Endothelial cell of umbilical vein (primary cell): ENCODE measurements around the gene PPY. TPM values are rescaled to one million over a fixed set of nuclear protein-coding genes. Genes with fewer than 3 reads are reported as not detected.

Experiments used
- BruUV-seq: library from RNA; stranded (reverse); fragments of 400-500 nt; replicated peaks from 2 replicates; lab custom pipeline; 2021; lab: Mats Ljungman, UMichigan
- CTCF ChIA-PET: fragments of 300-600, 350-600 bp; sonication (Branson Sonifier 250); formaldehyde crosslinking; loops from one replicate; lab custom pipeline; 2021; ENCODE audit warnings: antibody characterized with exemption, inconsistent platforms; lab: Charles Lee
- POLR2A ChIA-PET: fragments of 300-600, 350-600 bp; sonication (Branson Sonifier 250); formaldehyde crosslinking; loops from one replicate; lab custom pipeline; 2021; ENCODE audit warnings: antibody characterized with exemption, inconsistent platforms; lab: Charles Lee
- DNase-seq: peaks from one replicate; pipeline ENCODE4 v3.0.0-alpha.2; 2011; ENCODE audit warnings: low read depth, low spot score
- FAIRE-seq: peaks from 2 replicates; lab custom pipeline; 2011; peaks lifted over from hg19 to GRCh38; lab: Jason Lieb, UNC
- H2AFZ ChIP-seq: 2 replicates; pipeline ENCODE4 v1.6.0; 2012; ENCODE audit warnings: low read depth, low read length, control low read depth, inconsistent platforms
- H3K27ac ChIP-seq: 2 replicates; pipeline ENCODE4 v1.5.1; 2011; ENCODE audit warnings: low read depth, mild to moderate bottlenecking, control low read depth, low read length, moderate library complexity; ENCODE audit not compliant: insufficient read depth
- H3K27me3 ChIP-seq, 2 experiments: 2 replicates each; pipeline versions ENCODE4 v1.6.0 to v1.6.1; 2011; ENCODE audit warnings: low read length in 2 of 2, mixed read lengths in 1 of 2; ENCODE audit not compliant: control insufficient read depth in 2 of 2, insufficient read depth in 2 of 2
- H3K36me3 ChIP-seq, 2 experiments: 2 replicates in 1 of 2; 3 replicates in 1 of 2; pipeline ENCODE4 v1.5.1; 2011; ENCODE audit warnings: low read length in 2 of 2, mild to moderate bottlenecking in 1 of 2, moderate library complexity in 1 of 2; ENCODE audit not compliant: control insufficient read depth in 2 of 2, insufficient read depth in 2 of 2; ENCODE audit errors: extremely low read depth in 1 of 2
- H3K4me1 ChIP-seq: 3 replicates; pipeline ENCODE4 v1.5.1; 2011; ENCODE audit warnings: mild to moderate bottlenecking, low read length; ENCODE audit not compliant: control insufficient read depth, insufficient read depth; ENCODE audit errors: extremely low read depth
- H3K4me2 ChIP-seq: 2 replicates; pipeline ENCODE4 v1.6.1; 2011; ENCODE audit warnings: low read length, control low read depth, mixed read lengths; ENCODE audit not compliant: insufficient read depth
- H3K4me3 ChIP-seq, 3 experiments: fragments of 200-600 bp in 1 of 3; sonication (generic), shearing (Covaris generic) in 1 of 3; replicated peaks in 1 of 3; 2 replicates each; pipeline ENCODE4 v1.5.1; 2011 to 2016; ENCODE audit warnings: control low read depth in 3 of 3, low read length in 3 of 3, mild to moderate bottlenecking in 2 of 3, inconsistent platforms in 1 of 3, low read depth in 1 of 3, moderate library complexity in 1 of 3; ENCODE audit not compliant: insufficient read depth in 1 of 3
- H3K79me2 ChIP-seq: 2 replicates; pipeline ENCODE4 v1.6.0; 2012; ENCODE audit warnings: low read length, inconsistent platforms; ENCODE audit not compliant: control insufficient read depth, insufficient read depth
- H3K9ac ChIP-seq: replicated peaks from 2 replicates; pipeline ENCODE3; 2011; ENCODE audit warnings: low read length, control low read depth; ENCODE audit not compliant: insufficient read depth; ENCODE audit errors: extremely low read depth
- H3K9me1 ChIP-seq: replicated peaks from 3 replicates; pipeline ENCODE4 v1.6.0; 2011; ENCODE audit warnings: mild to moderate bottlenecking, low read length; ENCODE audit not compliant: control insufficient read depth, insufficient read depth; ENCODE audit errors: extremely low read depth
- H3K9me3 ChIP-seq: replicated peaks from 2 replicates; pipeline ENCODE4 v1.5.1; 2012; ENCODE audit warnings: low read length, inconsistent platforms; ENCODE audit not compliant: control insufficient read depth, insufficient read depth
- H4K20me1 ChIP-seq: replicated peaks from 2 replicates; pipeline ENCODE3; 2011; ENCODE audit warnings: mild to moderate bottlenecking, low read length; ENCODE audit not compliant: control insufficient read depth, insufficient read depth; ENCODE audit errors: extremely low read depth
- CTCF ChIP-seq, 2 donors: IDR thresholded peaks; 1 replicate in 1 of 2; 2 replicates in 1 of 2; pipeline ENCODE4 v1.5.1; 2011; ENCODE audit warnings: low read length in 2 of 2, mild to moderate bottlenecking in 2 of 2, moderate library complexity in 2 of 2, control low read depth in 1 of 2, inconsistent platforms in 1 of 2, low read depth in 1 of 2; ENCODE audit not compliant: insufficient read depth in 1 of 2; ENCODE audit errors: extremely low read depth in 1 of 2
- EZH2 ChIP-seq: IDR thresholded peaks from 2 replicates; pipeline ENCODE4 v1.6.1; 2012; ENCODE audit warnings: borderline replicate concordance, low read depth, mild to moderate bottlenecking, moderate library complexity, low read length, inconsistent platforms; ENCODE audit not compliant: severe bottlenecking
- FOS ChIP-seq: IDR thresholded peaks from 2 replicates; pipeline ENCODE4 v1.6.1; 2011; ENCODE audit warnings: mild to moderate bottlenecking, low read length, moderate library complexity, borderline replicate concordance; ENCODE audit not compliant: insufficient read depth
- GATA2 ChIP-seq: IDR thresholded peaks from 2 replicates; pipeline ENCODE4 v1.7.0; 2011; ENCODE audit warnings: low read depth, mild to moderate bottlenecking, moderate library complexity, mixed read lengths, low read length; ENCODE audit not compliant: insufficient read length, insufficient read depth
- MAX ChIP-seq: IDR thresholded peaks from 2 replicates; pipeline ENCODE4 v1.6.1; 2011; ENCODE audit not compliant: insufficient read depth, insufficient read length
- MYC ChIP-seq: IDR thresholded peaks from one replicate; pipeline ENCODE4 v1.6.1; 2011; ENCODE audit warnings: mild to moderate bottlenecking, low read depth, low read length
- POLR2A ChIP-seq: IDR thresholded peaks from 2 replicates; pipeline ENCODE4 v1.6.1; 2012; ENCODE audit warnings: low read depth, mild to moderate bottlenecking, control low read depth, low read length
- POLR2AphosphoS5 ChIP-seq: IDR thresholded peaks from 2 replicates; pipeline ENCODE4 v1.6.1; 2012; ENCODE audit warnings: low read depth, mild to moderate bottlenecking, control low read depth, low read length, moderate library complexity; ENCODE audit not compliant: insufficient read depth
- dilution Hi-C: fragments of 300-500 bp; cut with MboI; formaldehyde crosslinking; loops from one replicate; pipeline ENCODE4 v1.15.0; 2019; ENCODE audit warnings: low sequenced_read_pairs; ENCODE audit not compliant: extremely low pct_ligation_motif_present
- intact Hi-C: fragments of 100-400 bp; cut with micrococcal nuclease; formaldehyde crosslinking; loops from one replicate; pipeline ENCODE4 v1.10.0; 2022
- polyA plus RNA-seq, 4 experiments: library from polyadenylated mRNA; depleted of rRNA in 3 of 4; stranded (reverse) in 3 of 4; unstranded in 1 of 4; fragments of >200 nt; gene quantifications; 2 replicates each; pipeline versions ENCODE4 v1.2.1 to v1.2.3, GENCODE V29; 2011 to 2012; ENCODE audit warnings: missing spikeins in 1 of 4
- total RNA-seq: library from RNA; stranded (reverse); gene quantifications from 2 replicates; pipeline ENCODE4 v1.2.3, GENCODE V29; 2021

The PPY gene
- total and polyA plus RNA-seq, 2 donors (not counting 3 experiments of a cell fraction or from before 2014, with no cell fraction given) = not detected

- H3K9me1 ChIP-seq = no peaks in the 10 kb centered on the region
- dilution Hi-C loops (no loop called here), intact Hi-C loops (no loop called here)
- DNase-seq (peak; percentile 85), FAIRE-seq (peak; percentile 91)
- H3K9ac ChIP-seq = no peak overlapping the region
- no peaks in the 10 kb centered on the region for H4K20me1 ChIP-seq
- no peaks in the 10 kb centered on the region for H3K9me3 ChIP-seq
- no peaks in the 10 kb centered on the region for H3K36me3 ChIP-seq
- peak overlapping the region; percentile 54 for H3K4me2 ChIP-seq
- H3K4me1 ChIP-seq = peaks cover 3% of the 10 kb centered on the region
- H3K27ac ChIP-seq = no peak overlapping the region
- H2AFZ ChIP-seq = peak overlapping the region; percentile 64
- ChIA-PET POLR2A (no interaction called here), CTCF (interaction anchor here (0.7 to 4.0 kb wide), 2 partner anchors 9 to 19 kb away, joined by 3 to 37 read pairs; no protein-coding TSS in a partner anchor)
- peak overlapping the region in 2 of 3 experiments; percentile 26 to 29 for H3K4me3 ChIP-seq
- BruUV-seq = no TSS peak
- H3K27me3 ChIP-seq = peaks cover 4 to 6% of the 10 kb centered on the region in 2 experiments
- H3K79me2 ChIP-seq = no peaks in the 10 kb centered on the region
- no peak for TF ChIP-seq POLR2A
- no peak for TF ChIP-seq FOS
- no peak for TF ChIP-seq POLR2AphosphoS5
These were observed 42.0 kb downstream of the PPY start for GRCh38 chr17:43900183-43900857.

- intact Hi-C loops = no loop called here
- peaks cover 3% of the 10 kb centered on the region for H3K4me1 ChIP-seq
- H3K9ac ChIP-seq = no peak overlapping the region
- H3K27ac ChIP-seq = no peak overlapping the region
- no peaks in the 10 kb centered on the region for H3K9me1 ChIP-seq
- H2AFZ ChIP-seq = no peak overlapping the region
- no peaks in the 10 kb centered on the region for H3K36me3 ChIP-seq
- no peaks in the 10 kb centered on the region for H3K79me2 ChIP-seq
- CTCF ChIA-PET = interaction anchor here (4.0 kb wide), 1 partner anchor 11 kb away, joined by 37 read pairs; no protein-coding TSS in a partner anchor
- dilution Hi-C loops = no loop called here
- no peak overlapping the region for H3K4me3 ChIP-seq
- H3K4me2 ChIP-seq = no peak overlapping the region
- no peak for FAIRE-seq
- TF ChIP-seq MYC = no peak
- TF ChIP-seq EZH2 = no peak
- TF ChIP-seq MAX = no peak
- no peak for TF ChIP-seq GATA2
- TF ChIP-seq CTCF (IDR thresholded peaks at IDR 0.05; ENCODE audit: extremely low read depth in 1 of 2, insufficient read depth in 1 of 2, low read depth in 1 of 2, low read length in 2 of 2) = no peak
- H4K20me1 ChIP-seq = no peaks in the 10 kb centered on the region
- no TSS peak for BruUV-seq
- no peaks in the 10 kb centered on the region for H3K27me3 ChIP-seq
- no peaks in the 10 kb centered on the region for H3K9me3 ChIP-seq
- no peak for DNase-seq
- POLR2A ChIA-PET = no interaction called here
These were observed 43.8 kb downstream of the PPY start for GRCh38 chr17:43898446-43898845.
